ENCODE measurements around the gene RCSD1.

GRCh38 chr1:167645140-167645541 lies 15.1 kb downstream of the RCSD1 start:
- TF ChIP-seq POLR2A (IDR thresholded peaks at IDR 0.05) (no peak), CTCF (IDR thresholded peaks at IDR 0.05) (no peak)

All from testis (tissue), 2 donors.